ENCODE data around the gene VWA5A.

VWA5A gene

DNA sequence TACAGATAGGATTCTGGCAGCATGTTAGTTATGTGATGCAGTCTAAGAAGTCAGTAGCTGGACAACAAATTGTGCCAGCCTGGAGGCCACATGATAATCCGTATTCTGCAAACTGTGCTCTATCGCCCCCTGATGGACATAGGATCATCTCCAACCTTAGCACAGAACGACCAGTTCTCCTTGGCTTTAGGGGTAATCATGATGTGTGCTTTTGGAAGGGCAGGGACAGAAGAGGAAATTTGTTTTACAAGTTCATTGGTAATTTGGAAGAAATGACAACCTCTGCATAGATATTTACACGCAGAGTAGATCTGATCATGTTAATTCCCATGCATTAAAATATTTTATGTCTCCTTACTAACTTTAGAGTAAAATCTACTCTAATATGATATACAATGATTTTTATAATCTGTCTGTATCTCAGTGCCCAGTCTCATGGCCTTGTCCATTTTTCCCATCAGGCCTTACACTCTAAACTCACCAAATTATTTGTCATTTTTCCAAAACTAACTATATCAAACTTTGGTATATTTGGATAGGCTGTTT, 80.0 kb downstream of the VWA5A start:
- Mint-ChIP-seq H3K9me3 (no peaks in the 10 kb centered on the region), H3K27me3 (ENCODE audit: low read depth) (peaks cover 7% of the 10 kb centered on the region), H3K4me1 (ENCODE audit: low read depth) (no peaks in the 10 kb centered on the region), H3K4me3 (no peak overlapping the region), H3K27ac (no peak overlapping the region), H3K36me3 (ENCODE audit: low read depth) (no peaks in the 10 kb centered on the region)
- peak; percentile 29 for DNase-seq (ENCODE audit: low spot score)
